ENCODE data around the gene MAP3K3.

- TF ChIP-seq CTCF (IDR thresholded peaks at IDR 0.05): no peak
- TF ChIP-seq POLR2A (IDR thresholded peaks at IDR 0.05): no peak
These were observed 113.5 kb downstream of the MAP3K3 start for GRCh38 chr17:63735691-63736090.

Data from suprapubic skin (tissue), 3 donors.